Psoas muscle (tissue), 8 donors: ENCODE measurements around the gene RSU1. TPM values are rescaled to one million over a fixed set of nuclear protein-coding genes. Genes with fewer than 3 reads are reported as not detected.

Source experiments
- ATAC-seq, 4 donors: fragments of 200-7000 bp; cut with Tn5 transposase; one replicate each; pipeline ENCODE4 v1.9.1; 2020; ENCODE audit warnings: moderate library complexity in 3 of 4, mild to moderate bottlenecking in 2 of 4
- DNase-seq, 2 donors: peaks; one replicate each; pipeline ENCODE4 v3.0.0-alpha.2; 2020
- H3K27ac ChIP-seq: fragments of 200-600 bp; one replicate; pipeline ENCODE4 v1.8.0; 2022
- H3K27me3 ChIP-seq, 3 donors: fragments of 200-600 bp in 1 of 3; one replicate each; pipeline versions ENCODE4 v1.6.1 to v1.8.0; 2013 to 2022; ENCODE audit warnings: low read length in 2 of 3, mild to moderate bottlenecking in 2 of 3, moderate library complexity in 1 of 3; ENCODE audit not compliant: insufficient read depth in 3 of 3
- H3K36me3 ChIP-seq, 2 donors: fragments of 200-600 bp in 1 of 2; one replicate each; pipeline versions ENCODE4 v1.6.1 to v1.8.0; 2013 to 2022; ENCODE audit warnings: low read depth in 1 of 2, mild to moderate bottlenecking in 1 of 2, moderate library complexity in 1 of 2; ENCODE audit not compliant: insufficient read depth in 1 of 2
- H3K4me1 ChIP-seq: fragments of 200-600 bp; one replicate; pipeline ENCODE4 v1.8.0; 2022
- H3K4me3 ChIP-seq: fragments of 200-600 bp; one replicate; pipeline ENCODE4 v1.8.0; 2022; ENCODE audit warnings: mild to moderate bottlenecking
- H3K9me3 ChIP-seq: fragments of 200-600 bp; one replicate; pipeline ENCODE4 v1.8.0; 2022
- WGBS, 3 donors: extraction: QIAGEN DNeasy Blood & Tissue Kit; methylation state at CpG; one replicate each; pipeline versions ENCODE4 v1.1.6 to v1.1.7; 2013; 5-methylcytosine and 5-hydroxymethylcytosine counted together
- intact Hi-C, 2 donors: fragments of 100-400 bp; cut with DNase I; formaldehyde crosslinking; loops; one replicate each; pipeline versions ENCODE4 v1.11.0 to v1.14.2; 2022
- polyA plus RNA-seq, 3 donors: library from polyadenylated mRNA; stranded (reverse); fragments of 200-250 nt; gene quantifications; one replicate each; pipeline ENCODE4 v1.2.3, GENCODE V29; 2013
- total RNA-seq, 4 donors: library from RNA; stranded (reverse); fragmentation: NEBNext Ultra II Directional in 2 of 4; extraction: Animal tissue kit (Norgen Biotek cat#: 25700) in 2 of 4; gene quantifications; one replicate each; pipeline versions ENCODE4 v1.2.1 to v1.2.4, GENCODE V29; 2021 to 2023
- TF ChIP-seq, protein P1 (sequence below): fragments of 200-600 bp; IDR thresholded peaks from one replicate; pipeline ENCODE4 v1.8.0; 2022; ENCODE audit warnings: antibody characterized with exemption
- donor health status: healthy with polysubstance abuse.
- donor health status: DM: no; HTN: no; CAD: no; lungs with moderate emphysema.
- donor health status: Bipolar disorder and iron deficiency.
- donor health status: healthy.
- donor health status: DM: yes; HTN: yes; CAD: no.
- donor health status: DM: no; HTN: no; CAD: no.
- donor health status: DM: no; HTN: no; CAD: no.
- donor health status: DM: yes; HTN: yes; CAD: no.

RSU1 gene
- total and polyA plus RNA-seq, 7 donors: 19.7 to 43.2 (median 29.0) TPM

DNA sequence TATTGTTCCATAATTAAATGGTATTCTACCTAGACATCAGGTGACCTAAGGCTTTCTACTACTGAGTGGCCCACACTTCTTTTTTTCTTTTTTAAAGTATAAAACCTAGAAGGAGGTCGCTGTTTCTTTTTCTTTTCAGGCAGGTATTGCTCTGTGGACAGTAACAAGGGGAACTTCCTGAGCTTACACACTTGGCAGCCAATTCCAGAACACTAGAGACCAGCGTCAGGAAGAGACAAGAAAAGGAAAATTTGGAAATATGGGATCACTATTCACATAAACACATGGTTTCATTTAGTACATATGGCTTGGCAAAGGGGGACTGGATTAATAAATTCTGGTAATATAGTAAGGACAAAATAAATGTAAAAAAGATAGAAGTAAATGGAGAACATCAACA lies 141.9 kb downstream of the RSU1 start:
- Histone ChIP-seq H3K9me3 (no peaks in the 10 kb centered on the region), H3K4me1 (no peaks in the 10 kb centered on the region), H3K4me3 (no peak overlapping the region), H3K27me3 (no peaks in the 10 kb centered on the region), H3K27ac (no peak overlapping the region), H3K36me3 (no peaks in the 10 kb centered on the region)
- DNase-seq (no peak), ATAC-seq (no peak)
- 73 to 89% (median 87%) methylated on average over 2 of the region's 2 CpGs for WGBS, 3 donors
- TF ChIP-seq, protein P1, sequence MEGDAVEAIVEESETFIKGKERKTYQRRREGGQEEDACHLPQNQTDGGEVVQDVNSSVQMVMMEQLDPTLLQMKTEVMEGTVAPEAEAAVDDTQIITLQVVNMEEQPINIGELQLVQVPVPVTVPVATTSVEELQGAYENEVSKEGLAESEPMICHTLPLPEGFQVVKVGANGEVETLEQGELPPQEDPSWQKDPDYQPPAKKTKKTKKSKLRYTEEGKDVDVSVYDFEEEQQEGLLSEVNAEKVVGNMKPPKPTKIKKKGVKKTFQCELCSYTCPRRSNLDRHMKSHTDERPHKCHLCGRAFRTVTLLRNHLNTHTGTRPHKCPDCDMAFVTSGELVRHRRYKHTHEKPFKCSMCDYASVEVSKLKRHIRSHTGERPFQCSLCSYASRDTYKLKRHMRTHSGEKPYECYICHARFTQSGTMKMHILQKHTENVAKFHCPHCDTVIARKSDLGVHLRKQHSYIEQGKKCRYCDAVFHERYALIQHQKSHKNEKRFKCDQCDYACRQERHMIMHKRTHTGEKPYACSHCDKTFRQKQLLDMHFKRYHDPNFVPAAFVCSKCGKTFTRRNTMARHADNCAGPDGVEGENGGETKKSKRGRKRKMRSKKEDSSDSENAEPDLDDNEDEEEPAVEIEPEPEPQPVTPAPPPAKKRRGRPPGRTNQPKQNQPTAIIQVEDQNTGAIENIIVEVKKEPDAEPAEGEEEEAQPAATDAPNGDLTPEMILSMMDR: no peak
- intact Hi-C loops: no loop called here

DNA sequence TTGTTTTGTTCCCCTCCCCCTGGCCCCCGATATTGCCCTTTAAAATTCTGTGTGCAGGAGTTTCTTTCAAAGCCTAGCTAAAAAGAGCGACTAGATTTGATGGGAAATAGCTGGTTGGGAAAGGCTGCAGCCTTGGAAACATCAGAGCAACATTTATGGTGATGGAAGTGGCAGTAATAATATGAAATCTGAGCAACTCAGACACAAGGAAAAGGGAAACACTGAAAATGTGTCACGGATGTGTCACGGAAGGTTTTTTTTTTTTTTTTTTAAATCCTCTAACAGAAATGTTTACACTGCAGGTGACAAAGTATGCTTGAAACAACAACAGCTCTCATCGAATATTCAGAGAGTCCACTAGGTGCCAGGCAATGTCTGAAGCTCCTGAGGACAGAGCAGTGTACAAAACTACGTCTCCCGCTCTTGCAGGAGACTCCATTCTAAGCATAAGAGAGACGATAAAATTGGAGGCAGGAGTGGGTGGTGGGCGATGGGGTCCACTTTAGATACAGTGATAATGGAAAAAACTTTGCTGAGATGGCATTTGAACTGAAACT lies 143.0 kb downstream of the RSU1 start:
- TF ChIP-seq, protein P1: no peak
- no peak for ATAC-seq
- no peak for DNase-seq
- no peaks in the 10 kb centered on the region for H3K36me3 ChIP-seq
- intact Hi-C loops: no loop called here
- no peaks in the 10 kb centered on the region for H3K27me3 ChIP-seq
- H3K9me3 ChIP-seq: no peaks in the 10 kb centered on the region
- H3K4me1 ChIP-seq: no peaks in the 10 kb centered on the region
- H3K4me3 ChIP-seq: no peak overlapping the region
- 78 to 83% (median 80%) methylated on average over 9 of the region's 9 CpGs for WGBS, 3 donors
- H3K27ac ChIP-seq: no peak overlapping the region

DNA sequence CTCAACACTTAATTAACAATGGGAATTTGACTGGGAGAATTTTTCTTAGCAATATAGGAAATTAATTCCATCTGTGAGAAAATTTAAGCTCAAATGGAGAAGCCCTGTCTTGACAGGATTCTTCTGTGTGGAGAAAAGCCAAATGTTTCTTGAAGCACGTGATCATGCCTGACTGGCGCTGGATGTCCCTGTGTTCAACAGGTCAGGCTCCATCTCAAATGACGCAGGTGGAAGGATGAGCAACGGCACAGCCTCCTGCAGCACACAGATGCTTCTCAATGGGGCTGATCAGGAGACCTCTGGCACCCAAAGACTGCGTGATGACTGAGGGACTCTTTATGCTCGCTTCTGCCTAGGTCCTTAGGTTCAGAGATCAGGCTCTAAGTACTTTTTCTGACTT lies 143.8 kb downstream of the RSU1 start:
- DNase-seq (no peak), ATAC-seq (no peak)
- H3K27me3 ChIP-seq: no peaks in the 10 kb centered on the region
- H3K4me3 ChIP-seq: no peak overlapping the region
- no peaks in the 10 kb centered on the region for H3K9me3 ChIP-seq
- H3K36me3 ChIP-seq: no peaks in the 10 kb centered on the region
- 65 to 68% (median 65%) methylated on average over 6 of the region's 6 CpGs for WGBS, 3 donors
- intact Hi-C loops: no loop called here
- TF ChIP-seq, protein P1: no peak
- no peak overlapping the region for H3K27ac ChIP-seq
- H3K4me1 ChIP-seq: no peaks in the 10 kb centered on the region

DNA sequence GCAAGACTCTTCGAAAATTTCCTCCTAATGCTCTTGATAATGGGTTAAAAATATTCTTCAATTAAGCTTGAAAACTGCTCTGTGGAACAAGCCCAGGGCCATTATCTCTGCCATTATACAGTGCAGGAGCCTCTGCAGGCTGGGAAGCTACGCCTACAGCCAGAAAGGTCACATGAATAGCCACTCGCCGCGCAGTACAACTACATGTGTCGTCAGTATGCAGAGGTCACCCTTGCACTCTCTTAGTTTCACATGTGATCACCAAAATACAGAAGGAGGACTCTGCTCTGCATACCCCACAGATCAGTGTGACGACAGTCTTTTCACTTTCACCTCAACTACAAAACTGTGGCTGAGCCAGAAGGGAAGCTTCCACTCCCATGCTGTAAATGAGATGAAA lies 153.8 kb downstream of the RSU1 start:
- Histone ChIP-seq H3K4me1 (no peaks in the 10 kb centered on the region), H3K4me3 (no peak overlapping the region), H3K27me3 (no peaks in the 10 kb centered on the region), H3K36me3 (no peaks in the 10 kb centered on the region), H3K27ac (no peak overlapping the region), H3K9me3 (no peaks in the 10 kb centered on the region)
- ATAC-seq (no peak), DNase-seq (no peak)
- 92 to 96% (median 95%) methylated on average over 7 of the region's 7 CpGs for WGBS, 3 donors
- intact Hi-C loops: no loop called here
- TF ChIP-seq, protein P1: no peak

DNA sequence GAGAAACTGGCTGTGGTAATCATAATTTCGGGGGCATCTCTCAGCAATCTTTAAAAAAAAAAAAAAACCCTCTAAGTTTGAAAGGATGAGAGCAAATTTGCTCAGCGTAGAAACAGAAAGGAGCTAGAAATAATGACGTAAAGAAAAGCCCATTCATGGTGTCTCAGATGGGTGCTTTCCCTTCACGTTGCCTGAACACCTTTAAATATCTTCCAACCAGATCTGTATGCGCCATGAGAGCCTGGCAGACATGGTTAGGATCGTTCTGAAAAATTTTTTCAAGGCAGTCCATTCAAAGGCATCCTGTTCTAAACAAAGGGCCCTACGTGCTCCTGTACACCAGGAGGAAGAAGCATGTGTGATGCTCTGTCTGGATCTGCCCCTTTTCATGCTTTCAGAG lies 154.3 kb downstream of the RSU1 start:
- no peak overlapping the region for H3K4me3 ChIP-seq
- no peak for DNase-seq
- H3K9me3 ChIP-seq: no peaks in the 10 kb centered on the region
- H3K36me3 ChIP-seq: no peaks in the 10 kb centered on the region
- TF ChIP-seq, protein P1: no peak
- ATAC-seq: no peak
- H3K4me1 ChIP-seq: no peaks in the 10 kb centered on the region
- H3K27me3 ChIP-seq: no peaks in the 10 kb centered on the region
- H3K27ac ChIP-seq: no peak overlapping the region
- 84 to 93% (median 88%) methylated on average over 7 of the region's 7 CpGs for WGBS, 3 donors
- intact Hi-C loops: no loop called here
